Measurements from ENCODE around the gene NEUROG2.
"Not testable (repeated sequence)": the region's sequence is repeated elsewhere in the genome, so short reads cannot be mapped to it uniquely, and the experiment has no call there.

Gene NEUROG2

DNA sequence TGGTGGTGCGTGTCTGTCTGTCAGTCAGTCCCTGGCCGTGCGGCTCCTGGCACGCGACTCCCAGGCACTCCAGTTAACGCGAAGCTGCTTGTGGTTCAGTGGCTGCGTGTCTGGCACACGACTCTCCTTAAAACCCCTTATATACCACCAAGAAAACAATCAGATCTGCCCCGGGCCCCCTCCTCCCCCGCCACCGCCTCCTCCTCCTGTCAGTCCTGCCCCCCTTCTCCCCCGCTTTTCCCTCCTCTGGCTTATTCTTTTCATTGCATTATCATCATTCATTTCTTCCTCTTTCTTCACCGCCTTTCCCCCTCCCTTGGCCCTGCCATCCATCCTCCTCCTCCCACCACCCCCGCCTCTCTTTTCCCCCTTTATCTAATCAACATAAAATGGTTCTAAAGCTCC is at the start of gene NEUROG2:
NEUROG2 (minus strand) TSS at position 115 of the 405 bp plus-strand sequence. CDS start 705 bp downstream, outside the sequence.
- DNase-seq, result peak; percentile 17

DNA sequence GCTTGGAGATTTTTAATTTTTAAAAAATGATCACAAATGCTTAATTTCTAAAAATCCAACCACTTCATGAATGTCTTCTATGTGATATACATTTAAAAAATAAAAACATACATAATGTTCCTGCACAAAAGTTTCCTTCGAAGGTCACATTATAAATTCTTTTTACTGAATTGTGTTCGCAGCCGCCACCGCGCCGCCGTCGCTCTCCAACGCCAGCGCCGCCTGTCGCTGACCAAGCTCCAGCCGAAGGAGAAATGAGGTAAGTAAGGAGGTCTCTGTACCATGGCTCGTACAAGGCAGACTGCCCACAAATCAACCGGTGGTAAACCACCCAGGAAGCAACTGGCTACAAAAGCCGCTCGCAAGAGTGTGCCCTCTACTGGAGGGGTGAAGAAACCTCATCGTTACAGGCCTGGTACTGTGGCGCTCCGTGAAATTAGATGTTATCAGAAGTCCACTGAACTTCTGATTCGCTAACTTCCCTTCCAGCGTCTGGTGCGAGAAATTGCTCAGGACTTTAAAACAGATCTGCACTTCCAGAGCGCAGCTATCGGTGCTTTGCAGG is 48.8 kb upstream of the NEUROG2 start:
- no peak for DNase-seq

DNA sequence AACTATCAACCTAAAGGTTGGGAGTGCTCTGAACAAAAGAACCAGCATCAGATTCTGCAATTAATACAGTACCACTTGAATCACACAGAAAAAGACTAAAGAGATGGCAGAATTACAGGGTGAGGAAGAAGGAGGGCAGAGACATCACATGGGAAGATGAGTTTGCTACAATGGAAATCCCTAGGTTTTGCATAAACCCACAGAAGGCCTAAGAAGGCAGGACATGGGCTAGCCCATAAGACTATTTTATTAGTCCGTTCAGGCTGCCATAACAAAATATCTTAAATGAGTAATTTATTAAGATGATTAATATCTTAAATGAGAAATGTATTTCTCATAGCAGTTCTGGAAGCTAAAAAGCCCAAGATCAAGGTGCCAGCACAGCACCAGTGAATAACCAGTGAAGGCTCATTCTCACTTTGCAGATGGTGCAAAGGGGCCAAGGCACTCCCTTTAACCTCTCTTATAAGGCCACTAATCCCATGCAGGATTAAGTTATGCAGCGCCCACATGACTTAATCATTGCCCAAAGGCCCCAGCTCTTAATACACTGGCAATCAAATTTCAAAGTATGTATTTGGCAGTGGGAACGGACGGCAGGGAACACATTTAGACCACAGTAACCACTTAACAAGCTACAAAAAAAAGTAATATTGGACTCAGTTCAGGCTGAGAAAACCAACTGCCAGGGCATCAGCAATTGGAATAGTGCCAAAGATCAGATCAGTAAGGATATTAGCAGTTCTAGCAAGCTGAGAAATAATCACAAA is 47.6 kb upstream of the NEUROG2 start:
- no peak for DNase-seq

DNA sequence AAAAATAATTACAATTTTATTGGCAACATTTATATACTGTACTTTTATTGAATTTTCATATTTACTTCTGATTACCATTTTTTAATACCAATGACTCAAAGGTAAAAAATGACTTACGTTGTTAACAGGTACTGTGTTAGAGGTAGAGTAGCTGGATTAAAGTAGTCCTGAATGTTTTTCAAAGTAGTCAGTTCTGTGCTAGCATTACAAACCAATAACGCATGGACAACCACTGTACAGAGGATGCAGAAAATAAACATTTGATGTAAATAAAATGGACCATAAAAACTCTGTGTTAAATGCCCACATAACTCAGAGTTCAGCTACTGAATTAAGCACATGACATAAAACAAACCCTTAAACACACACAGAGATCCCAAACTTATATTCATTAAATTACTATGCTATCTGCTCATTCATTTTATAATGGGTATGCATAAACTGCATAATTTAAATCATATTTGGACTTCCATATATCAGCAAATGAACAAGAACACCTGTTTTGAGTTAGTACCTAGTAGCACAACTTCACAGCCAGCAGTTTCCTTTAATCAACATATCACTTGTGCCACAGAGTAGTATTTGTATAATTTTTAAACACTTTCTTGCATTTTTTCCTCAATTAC is 46.4 kb upstream of the NEUROG2 start:
- DNase-seq, result no peak

DNA sequence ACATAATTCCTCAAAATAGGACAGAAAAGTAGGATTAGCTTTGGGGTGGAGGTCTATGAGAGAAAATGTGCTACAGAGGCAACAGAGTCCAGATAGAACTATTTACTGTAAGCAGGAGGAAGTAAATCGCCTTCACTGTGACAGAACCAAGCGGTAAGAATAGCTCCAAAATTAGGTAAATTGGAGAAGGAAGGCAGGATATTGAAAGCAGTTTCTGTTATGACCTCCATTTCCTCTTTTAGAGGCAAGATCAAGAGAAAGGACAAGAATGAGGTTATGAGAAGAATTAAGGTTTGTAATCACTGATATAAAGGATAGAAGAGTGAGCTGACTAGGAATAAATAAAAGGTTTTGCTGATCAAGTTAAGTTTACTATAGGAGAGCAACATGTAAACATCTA is 44.1 kb upstream of the NEUROG2 start:
- no peak for DNase-seq

DNA sequence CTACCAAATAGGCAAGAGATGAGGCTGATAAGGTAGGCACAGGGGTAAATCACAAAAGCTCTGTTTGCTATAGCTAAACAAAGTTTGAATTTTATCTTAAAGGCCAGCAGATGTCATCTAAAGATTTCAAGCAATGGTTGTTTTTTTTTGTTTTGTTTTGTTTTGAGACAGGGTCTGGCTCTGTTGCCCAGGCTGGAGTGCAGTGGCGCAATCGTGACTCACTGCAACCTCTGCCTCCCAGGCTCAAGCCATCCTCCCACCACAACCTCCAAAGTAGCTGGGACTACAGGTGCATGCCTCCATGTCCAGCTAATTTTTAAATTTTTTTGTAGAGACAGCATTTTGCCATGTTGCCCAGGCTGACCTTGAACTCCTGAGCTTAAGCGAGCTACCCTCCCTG is 43.1 kb upstream of the NEUROG2 start:
- no peak for DNase-seq

DNA sequence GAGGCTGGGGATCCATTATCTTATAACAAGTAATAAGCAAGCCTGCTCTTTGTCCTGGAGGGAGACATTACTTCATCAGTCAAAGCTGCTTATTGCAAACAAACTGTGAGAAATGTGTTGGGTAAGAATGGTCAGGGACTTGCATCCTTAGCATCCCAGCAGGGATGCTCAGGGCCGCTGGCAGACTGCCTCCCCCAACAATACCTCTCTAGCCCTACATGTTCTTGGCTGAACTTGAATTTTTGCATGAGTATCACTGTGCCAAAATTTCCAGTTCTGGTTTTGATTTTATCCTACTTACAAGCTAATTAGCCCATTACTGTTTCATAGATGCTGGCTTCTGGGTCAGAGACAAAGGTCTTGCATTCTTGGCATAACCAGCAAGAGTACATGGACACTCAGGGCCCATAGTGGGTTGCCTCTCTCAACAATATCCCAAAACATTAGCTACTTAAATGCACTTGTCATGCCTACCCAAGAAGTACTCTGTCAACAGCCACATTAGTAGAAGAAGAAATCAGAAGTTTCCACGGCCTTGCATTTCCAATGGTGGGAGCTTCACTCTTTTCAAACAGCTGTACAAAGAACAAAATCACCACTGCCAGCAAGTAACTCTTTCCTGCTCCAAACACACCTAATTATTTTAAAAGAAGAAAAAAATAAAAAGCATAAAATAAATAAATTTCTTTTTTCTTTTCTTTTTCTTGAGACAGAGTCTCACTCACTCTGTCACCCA is 41.9 kb upstream of the NEUROG2 start:
- no peak for DNase-seq

DNA sequence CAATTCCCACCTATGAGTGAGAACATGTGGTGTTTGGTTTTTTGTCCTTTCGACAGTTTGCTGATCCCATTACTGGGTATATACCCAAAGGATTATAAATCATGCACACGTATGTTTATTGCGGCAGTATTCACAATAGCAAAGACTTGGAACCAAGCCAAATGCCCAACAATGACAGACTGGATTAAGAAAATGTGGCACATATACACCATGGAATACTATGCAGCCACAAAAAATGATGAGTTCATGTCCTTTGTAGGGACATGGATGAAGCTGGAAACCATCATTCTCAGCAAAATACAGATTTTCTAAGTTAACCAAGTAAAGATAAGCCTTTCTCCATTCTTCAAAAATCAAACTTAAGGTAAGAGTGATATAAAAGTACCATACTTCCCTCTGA is 38.3 kb upstream of the NEUROG2 start:
- not testable (repeated sequence) for DNase-seq

DNA sequence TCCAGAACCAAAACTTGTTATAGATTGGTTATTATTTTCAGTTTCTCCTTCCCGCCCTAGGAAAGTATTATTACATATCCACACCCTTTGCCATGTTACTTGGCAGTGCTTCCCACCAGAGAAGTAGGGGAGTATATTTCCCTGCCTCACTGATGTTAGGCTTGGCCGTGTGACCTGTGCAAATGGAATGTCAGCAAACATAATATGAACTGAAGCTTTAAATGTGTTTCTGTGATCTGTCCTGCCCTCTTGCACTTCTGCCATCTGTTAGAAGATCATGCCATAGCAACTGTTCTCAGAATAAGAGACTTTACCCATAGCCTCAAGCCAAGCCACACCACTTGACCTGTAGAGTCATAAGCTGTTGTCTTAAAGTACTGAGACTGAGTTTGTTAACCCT is 36.7 kb upstream of the NEUROG2 start:
- no peak for DNase-seq

DNA sequence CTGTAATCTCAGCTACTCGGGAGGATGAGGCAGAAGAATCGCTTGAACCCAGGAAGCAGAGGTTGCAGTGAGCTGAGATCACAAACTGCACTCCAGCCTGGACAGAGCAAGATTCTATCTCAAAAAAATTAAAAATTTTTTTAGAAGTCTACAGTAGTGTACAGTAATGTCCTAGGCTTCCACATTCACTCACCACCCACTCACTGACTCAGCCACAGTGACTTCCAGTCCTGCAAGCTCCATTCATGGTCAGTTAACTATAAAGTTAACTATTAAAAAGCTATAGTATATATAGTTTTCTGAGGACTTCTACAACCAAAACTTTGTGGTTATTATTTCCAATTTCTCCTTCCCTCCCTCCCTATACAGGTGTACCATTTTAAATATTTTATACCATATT is 34.7 kb upstream of the NEUROG2 start:
- no peak for DNase-seq

DNA sequence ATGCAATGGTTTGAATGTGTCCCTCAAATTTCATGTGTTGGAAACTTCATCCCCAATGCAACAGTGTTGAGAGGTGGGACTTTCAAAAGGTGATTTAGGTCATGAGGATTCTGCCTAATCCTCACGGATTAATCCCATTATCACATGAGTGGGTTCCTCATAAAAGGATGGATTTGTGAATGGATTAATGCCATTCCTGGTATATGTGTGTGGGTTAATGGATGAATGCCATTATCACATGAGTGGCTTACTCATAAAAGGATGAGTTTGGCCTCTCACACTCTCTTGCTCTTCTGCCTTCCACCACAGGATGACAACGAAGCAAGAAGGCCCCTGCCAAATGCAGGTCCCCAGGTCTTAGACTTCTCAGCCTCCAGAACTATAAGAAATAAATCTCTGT is 30.5 kb upstream of the NEUROG2 start:
- DNase-seq, result no peak

DNA sequence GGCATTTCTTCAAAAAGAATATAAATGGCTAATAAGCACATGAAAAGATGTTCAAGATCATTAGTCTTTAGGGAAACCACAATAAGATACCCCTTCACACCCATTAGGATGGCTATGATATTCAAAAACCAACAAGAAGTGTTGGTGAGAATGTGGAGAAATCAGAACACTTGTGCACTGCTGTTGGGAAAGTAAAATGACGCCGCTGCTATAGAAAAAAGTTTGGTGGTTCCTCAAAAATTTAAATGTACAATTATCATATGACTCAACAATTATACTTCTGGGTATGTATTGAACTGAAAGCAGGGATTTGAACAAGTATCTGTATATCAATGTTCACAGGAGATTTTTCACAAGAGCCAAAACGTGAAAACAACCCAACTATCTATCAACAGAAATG is 29.4 kb upstream of the NEUROG2 start:
- no peak for DNase-seq

DNA sequence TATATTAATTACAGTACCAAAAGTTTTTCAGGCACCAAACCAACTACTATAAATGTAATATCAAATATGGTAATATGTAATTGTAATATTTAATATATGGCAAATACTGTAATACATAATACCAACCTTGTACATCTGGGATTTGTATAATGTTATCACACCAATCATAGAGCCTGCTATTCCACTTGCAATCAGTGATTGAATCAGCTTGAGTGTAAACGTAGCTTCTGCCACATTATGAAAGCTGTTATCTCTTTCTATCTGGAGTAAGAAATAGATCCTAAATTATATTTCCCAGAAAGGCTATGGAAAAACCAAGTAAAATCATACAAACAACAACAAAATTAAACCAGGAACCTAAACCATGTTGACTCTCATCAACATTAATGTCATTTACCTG is 24.7 kb upstream of the NEUROG2 start:
- no peak for DNase-seq

DNA sequence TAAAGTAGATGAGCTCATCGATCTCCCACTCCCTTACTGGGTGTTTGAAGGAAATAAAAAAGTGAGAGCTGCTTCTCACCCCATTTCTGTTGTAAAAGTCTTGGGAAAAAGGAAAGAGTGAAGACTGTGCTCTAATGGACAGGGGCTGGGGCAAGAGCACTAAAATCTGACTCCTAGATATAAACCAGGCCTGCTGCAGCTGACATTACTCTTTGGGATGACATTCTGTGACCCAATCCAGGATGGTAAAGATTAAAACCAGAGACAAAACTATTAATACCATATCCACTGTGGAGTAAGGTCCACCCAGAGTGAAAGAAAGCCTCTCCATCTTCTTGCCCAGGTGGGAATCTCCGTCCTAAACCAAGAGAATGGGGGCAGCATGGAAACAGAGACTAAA is 20.1 kb upstream of the NEUROG2 start:
- no peak for DNase-seq

DNA sequence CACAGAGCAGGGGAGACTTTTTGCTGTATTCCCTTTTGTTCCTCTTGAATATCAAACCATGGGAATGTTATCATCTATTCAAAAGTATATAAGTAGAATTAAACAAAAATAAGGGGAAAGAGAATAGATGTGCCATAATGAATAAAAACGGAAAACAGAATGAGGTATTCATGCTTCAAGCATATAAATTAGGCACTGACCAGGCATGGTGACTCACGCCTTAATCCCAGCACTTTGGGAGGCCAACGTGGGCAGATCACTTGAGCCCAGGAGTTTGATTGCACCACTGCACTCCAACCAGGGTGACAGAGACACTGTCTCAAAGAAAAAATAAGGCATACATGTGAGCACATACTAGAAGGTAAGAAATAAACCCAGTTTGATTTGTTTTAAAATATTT is 16.3 kb upstream of the NEUROG2 start:
- no peak for DNase-seq

DNA sequence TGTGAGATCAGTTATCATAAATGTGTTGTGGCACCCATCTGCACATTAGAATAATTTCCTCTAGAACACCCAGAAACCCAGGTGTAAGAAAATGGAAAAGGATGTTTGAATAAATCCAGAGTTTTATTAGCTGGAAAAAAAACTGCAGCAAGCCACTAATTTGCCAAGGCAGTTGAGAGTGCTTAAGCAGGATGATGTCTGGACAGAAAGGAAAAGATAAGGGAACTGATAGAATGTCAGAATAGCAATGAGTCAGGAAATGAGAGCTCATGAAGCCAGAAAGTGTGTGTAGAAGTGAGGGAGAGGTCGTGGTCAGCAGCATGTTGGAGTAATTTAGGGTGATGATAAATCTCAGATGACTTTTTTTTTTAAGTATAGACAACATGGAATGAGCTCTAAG is 15.2 kb upstream of the NEUROG2 start:
- DNase-seq, result no peak

DNA sequence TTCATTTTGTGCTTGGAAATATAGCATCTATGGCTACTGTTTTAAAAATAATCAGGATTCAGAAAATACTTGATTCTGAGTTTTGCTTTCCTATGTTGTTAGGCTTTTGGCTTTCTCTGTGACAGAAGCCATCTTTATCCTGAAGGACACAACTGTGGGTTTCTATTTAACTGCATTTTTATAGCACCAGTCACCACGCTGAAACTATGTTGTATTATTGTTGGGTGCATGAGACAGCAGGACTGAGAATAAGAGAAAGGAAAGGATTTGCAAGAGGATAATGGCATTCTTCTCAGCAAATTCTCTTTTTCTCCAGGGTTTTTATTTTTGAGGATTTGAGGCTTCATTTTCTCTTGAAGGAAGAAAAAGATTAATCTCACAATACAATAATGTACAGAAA is 10.1 kb upstream of the NEUROG2 start:
- DNase-seq, result no peak

DNA sequence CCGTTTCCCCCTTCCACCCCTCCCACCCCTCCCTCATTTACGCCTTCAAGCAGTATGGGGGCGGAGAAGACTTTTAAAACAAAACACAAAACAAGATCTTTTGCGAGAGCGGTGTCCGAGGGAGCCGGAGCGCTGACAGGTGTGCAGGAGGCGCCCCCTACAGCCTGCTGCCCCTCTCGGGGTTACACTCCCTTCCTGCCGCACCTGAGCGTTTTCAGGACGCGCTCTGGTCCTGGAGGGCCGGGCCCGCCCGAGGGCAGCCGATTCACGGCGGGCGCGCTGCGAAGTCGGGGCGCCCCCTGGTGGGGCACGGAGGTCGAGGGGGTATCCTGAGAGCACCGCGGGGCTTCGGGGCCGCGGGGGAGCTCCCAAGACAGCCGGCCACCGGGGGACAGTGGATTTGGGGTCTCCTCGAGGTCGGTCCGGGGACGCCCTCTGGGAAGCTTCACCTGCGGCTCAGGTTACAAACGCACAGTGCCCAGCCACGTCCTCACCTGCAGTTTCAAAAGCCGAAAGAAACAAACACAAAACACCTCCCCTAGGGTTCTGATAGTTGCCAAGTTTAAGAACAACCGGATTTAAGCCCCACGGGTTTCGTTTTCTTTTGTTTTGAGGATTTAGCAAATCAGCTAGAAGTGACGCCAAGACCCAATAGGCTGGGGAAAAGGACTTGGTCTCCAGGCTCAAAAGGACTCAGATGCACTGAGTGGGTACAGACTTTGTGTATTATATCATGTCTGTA is 8.0 kb upstream of the NEUROG2 start:
- DNase-seq, result peak; percentile 72

DNA sequence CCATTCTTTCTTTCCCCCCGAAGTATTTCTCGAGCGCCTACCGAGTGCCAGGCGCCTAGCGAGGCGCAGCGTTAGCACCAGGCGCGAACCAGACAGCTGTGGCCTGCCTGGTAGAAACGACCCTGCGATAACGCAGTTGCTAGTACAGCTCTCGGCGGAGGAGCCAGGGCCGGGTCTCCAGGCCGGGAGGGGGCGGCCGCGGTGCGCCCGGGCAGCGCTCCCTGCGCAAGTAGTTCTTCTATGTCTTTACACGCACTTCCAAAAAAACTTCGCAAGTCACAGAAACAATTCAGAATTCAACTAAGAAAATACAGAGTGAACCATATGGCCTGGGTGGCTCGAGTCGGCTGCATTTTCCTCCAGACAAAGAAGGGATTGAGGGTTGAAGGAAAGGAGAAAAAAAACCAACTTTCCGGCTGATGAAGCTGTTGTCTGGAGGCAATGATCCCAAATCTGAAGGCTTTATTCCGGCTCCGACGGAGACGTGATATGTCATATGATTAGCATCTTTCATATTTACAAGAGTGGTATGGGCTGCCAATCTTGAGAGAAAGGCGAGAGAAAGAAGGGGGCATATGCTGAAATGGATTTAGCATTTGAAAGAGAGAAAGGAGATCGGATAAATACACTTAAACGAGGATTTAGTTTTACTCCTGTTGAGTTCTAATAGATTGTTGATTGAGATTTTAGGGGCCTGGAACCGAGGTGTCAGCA is 7.2 kb upstream of the NEUROG2 start:
- DNase-seq, result peak; percentile 51

DNA sequence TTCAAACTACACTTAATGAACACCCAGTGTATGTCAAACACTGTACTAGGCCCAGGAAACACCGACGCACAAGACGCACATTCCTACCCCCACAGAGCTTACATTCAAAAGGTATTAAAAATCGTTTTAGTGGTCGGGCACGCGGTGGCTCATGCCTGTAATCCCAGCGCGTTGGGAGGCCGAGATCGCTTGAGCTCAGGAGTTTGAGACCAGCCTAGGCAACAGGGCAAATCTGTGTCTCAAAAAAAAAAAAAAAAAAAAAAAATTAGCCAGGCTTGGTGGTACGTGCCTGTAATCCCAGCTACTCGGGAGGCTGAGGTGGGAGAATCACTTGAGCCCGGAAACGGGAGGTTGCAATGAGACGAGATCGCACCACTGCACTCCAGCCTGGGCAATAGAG is 6.5 kb upstream of the NEUROG2 start:
- not testable (repeated sequence) for DNase-seq

DNA sequence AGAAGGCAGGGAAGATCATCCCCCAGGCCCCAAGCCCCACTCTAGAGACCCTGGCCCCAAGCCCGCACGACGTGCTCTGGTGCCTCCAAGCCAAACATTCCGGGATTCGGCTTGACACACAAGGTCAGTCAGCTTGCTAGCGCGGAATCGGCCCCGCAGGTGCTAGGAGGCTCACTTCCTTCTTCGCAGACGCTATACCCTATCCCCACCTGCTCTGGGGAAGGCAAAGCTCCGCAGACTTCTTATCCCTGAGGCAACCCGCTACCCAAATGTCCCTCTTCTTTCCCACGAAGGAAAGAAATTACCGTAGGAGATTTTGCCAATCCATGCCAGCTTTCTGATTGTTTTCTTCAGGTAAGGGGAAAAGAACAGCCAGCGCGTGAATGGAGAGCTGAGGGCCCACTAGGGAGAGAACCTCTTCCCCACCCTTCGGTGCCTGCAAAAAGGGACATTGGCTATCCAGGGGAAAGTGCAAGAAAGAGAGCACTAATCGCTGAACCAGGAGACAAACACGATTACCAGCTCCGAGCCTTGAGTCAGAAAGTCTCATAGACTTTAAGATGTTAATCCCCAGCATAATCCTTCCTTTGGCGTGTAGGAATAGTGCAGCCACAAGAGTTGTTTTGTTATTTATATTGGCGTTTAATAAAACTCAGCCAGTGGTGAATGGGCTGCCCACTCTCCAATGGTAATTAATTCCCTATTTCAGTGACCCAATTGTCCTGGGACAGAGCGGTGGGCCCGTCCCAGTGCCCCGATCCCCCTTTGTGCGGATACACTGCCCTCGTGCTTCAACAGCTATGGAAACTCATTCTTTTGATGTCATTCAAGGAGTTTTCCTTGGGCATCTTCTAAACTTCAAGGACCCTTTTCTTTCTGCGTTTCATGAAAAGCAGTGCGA is 5.4 kb upstream of the NEUROG2 start:
- DNase-seq, result no peak
